Stimulated activated CD4-positive, alpha-beta T cell treated with anti-CD3 and anti-CD28 coated beads, TNF-alpha, amount 100 ng/mL, for 4 hours (primary cell): Measurements from ENCODE around the gene TUBGCP6.
"Not testable (repeated sequence)": the region's sequence is repeated elsewhere in the genome, so short reads cannot be mapped to it uniquely, and the experiment has no call there.

Source experiments
- DNase-seq, 3 experiments: peaks; one replicate each; pipeline ENCODE4 v3.0.0-alpha.2; 2020; ENCODE audit warnings: low read depth in 3 of 3

The TUBGCP6 gene

DNA sequence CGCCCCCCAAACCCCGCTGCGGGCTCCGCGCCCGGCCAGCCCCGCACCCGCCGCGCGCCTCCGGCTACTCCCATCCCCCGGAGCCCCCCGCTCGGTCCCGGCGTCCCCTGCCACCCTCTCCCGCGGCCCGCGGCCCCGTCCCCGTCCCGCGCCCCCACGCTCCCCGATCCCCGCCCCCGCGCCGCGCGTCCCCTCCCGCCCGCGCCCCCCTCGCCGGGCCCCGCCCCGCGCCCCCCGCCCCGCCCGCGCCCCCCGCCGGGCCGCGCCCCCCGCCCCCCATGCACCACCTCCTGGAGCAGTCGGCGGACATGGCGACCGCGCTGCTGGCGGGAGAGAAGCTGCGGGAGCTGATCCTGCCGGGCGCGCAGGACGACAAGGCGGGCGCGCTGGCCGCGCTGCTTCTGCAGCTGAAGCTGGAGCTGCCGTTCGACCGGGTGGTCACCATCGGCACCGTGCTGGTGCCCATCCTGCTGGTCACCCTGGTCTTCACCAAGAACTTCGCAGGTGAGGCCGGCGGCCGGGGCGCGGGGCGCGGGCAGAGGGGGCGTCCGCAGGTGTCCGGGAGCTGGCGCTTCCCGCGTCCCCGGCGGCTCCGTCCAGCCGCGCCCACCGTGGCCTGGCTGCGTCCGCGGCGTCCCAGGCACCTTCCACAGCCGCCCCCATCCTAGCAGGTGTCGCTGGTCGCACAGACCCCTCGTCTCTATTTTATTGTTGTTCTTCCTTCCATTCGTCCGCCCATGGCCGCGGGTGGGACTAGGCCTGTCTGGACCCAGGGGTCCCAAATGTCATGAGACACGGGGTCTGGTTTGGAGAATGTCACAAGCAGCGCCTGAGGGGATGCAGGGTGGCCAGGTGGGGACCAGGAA is 74.1 kb downstream of the TUBGCP6 start, which contains the start of gene PANX2:
Gene PANX2, plus strand, starts transcription at position 279 of the 866 bp plus-strand sequence. Its CDS starts 0 bp downstream, at position 279.
- no peak for DNase-seq

GRCh38 chr22:50169774-50170341 is 75.0 kb downstream of the TUBGCP6 start:
- peak in 2 of 3 experiments; percentile 48 to 49 for DNase-seq

DNA sequence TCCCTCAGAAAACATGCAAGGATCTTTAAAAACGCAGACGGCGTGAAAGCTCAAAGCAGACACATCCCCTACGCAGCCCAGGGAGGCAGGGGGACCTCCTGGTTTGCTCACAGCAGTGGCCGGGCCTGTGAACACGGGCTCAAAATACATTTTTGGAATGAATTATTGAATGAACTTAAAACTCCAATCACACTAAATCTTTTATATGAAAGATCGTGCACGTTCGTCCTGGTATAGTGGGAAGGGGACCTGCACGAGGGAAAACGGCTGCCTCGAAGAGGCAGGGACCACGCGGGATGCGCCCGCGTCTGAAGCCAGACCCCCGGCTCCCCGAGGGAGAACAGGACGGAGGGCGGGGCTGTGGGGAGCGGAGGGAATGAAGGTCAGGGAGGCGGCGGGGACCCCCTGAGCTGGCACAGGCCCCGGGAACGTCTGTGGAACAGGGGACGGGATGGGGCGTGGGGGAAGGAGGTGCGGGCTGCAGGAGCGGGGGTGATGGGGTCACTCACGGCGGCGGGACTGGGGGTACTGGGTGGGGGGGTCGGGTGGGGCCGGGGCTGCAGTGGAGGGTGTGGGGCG is 75.6 kb downstream of the TUBGCP6 start:
- DNase-seq = no peak

DNA sequence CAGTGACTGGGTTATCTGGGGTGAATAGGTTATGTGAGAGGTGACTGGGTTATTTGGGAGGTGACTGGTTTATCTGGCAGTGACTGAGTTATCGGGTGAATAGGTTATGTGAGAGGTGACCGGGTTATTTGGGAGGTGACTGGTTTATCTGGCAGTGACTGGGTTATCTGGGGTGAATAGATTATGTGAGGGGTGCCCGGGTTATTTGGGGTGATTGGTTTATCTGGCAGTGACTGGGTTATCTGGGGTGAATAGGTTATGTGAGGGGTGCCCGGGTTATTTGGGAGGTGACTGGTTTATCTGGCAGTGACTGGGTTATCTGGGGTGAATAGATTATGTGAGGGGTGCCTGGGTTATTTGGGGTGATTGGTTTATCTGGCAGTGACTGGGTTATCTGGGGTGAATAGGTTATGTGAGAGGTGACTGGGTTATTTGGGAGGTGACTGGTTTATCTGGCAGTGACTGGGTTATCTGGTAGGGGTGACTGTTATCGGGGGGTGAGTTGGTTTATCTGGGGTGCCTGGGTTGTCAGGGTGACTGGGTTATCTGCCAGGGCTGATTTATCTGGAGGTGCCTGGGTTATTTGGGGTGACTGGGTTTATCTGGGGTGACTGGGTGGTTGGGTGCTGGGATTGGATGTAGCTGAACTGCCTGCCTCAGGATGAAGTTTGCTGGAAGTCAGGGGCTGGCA is 76.2 kb downstream of the TUBGCP6 start:
- not testable (repeated sequence) for DNase-seq

- DNase-seq = no peak
Measured at GRCh38 chr22:50167689-50168489, 76.9 kb downstream of the TUBGCP6 start.
